H9 (cell line): Measurements from ENCODE around the gene TMC3. TPM values are rescaled to one million over a fixed set of nuclear protein-coding genes. Genes with fewer than 3 reads are reported as not detected.

Experiments
- DNase-seq: peaks from one replicate; pipeline ENCODE4 v3.0.0-alpha.2; 2017
- H2AFZ ChIP-seq: one replicate; pipeline ENCODE4 v1.6.1; 2013; ENCODE audit warnings: mild to moderate bottlenecking, low read length, control low read depth, moderate library complexity
- H2AK5ac ChIP-seq: 2 replicates; pipeline ENCODE4 v1.6.1; 2013; ENCODE audit warnings: low read length, control low read depth, mixed read lengths; ENCODE audit not compliant: insufficient read length
- H2BK120ac ChIP-seq: one replicate; pipeline ENCODE4 v1.6.1; 2013; ENCODE audit warnings: low read depth, mild to moderate bottlenecking, low read length, control low read depth, inconsistent platforms; ENCODE audit not compliant: poor library complexity, severe bottlenecking
- H2BK12ac ChIP-seq: 2 replicates; pipeline ENCODE4 v1.6.1; 2013; ENCODE audit warnings: low read length, control low read depth, mixed read lengths, low read depth; ENCODE audit not compliant: insufficient read length
- H2BK15ac ChIP-seq: 2 replicates; pipeline ENCODE4 v1.6.1; 2013; ENCODE audit warnings: low read depth, low read length, control low read depth
- H2BK20ac ChIP-seq: one replicate; pipeline ENCODE4 v1.6.1; 2013; ENCODE audit warnings: low read depth, mild to moderate bottlenecking, low read length, control low read depth, inconsistent platforms; ENCODE audit not compliant: poor library complexity, severe bottlenecking
- H2BK5ac ChIP-seq: 2 replicates; pipeline ENCODE4 v1.6.1; 2013; ENCODE audit warnings: low read length, control low read depth, mixed read lengths; ENCODE audit not compliant: insufficient read length
- H3K14ac ChIP-seq: 2 replicates; pipeline ENCODE4 v1.6.1; 2013; ENCODE audit warnings: low read length, control low read depth; ENCODE audit not compliant: insufficient read depth
- H3K18ac ChIP-seq: 2 replicates; pipeline ENCODE4 v1.6.1; 2013; ENCODE audit warnings: low read depth, mild to moderate bottlenecking, mixed read lengths, low read length, control low read depth; ENCODE audit not compliant: insufficient read length
- H3K23ac ChIP-seq: 2 replicates; pipeline ENCODE4 v1.6.1; 2013; ENCODE audit warnings: low read length, control low read depth, mixed read lengths, low read depth; ENCODE audit not compliant: insufficient read length
- H3K23me2 ChIP-seq: 2 replicates; pipeline ENCODE4 v1.6.1; 2013; ENCODE audit warnings: low read depth, mild to moderate bottlenecking, mixed read lengths, low read length, control low read depth; ENCODE audit not compliant: insufficient read length, poor library complexity, severe bottlenecking
- H3K27ac ChIP-seq: 2 replicates; pipeline ENCODE4 v1.5.1; 2013; ENCODE audit warnings: low read length, control low read depth, mixed read lengths, low read depth; ENCODE audit not compliant: insufficient read length
- H3K27me3 ChIP-seq: 2 replicates; pipeline ENCODE4 v1.6.1; 2013; ENCODE audit warnings: low read length, control low read depth, inconsistent platforms; ENCODE audit not compliant: insufficient read depth
- H3K4ac ChIP-seq: 2 replicates; pipeline ENCODE4 v1.6.1; 2013; ENCODE audit warnings: low read depth, mild to moderate bottlenecking, control low read depth, inconsistent platforms, low read length, moderate library complexity
- H3K4me1 ChIP-seq: 2 replicates; pipeline ENCODE4 v1.6.1; 2013; ENCODE audit warnings: low read length, control low read depth, inconsistent platforms; ENCODE audit not compliant: insufficient read depth
- H3K4me2 ChIP-seq: 2 replicates; pipeline ENCODE4 v1.6.1; 2013; ENCODE audit warnings: low read length, control low read depth, mixed read lengths; ENCODE audit not compliant: insufficient read length, insufficient read depth
- H3K56ac ChIP-seq: 2 replicates; pipeline ENCODE4 v1.6.1; 2013; ENCODE audit warnings: low read depth, mild to moderate bottlenecking, mixed read lengths, low read length, control low read depth; ENCODE audit not compliant: insufficient read length
- H3K79me1 ChIP-seq: 2 replicates; pipeline ENCODE4 v1.6.1; 2013; ENCODE audit warnings: low read depth, mild to moderate bottlenecking, moderate library complexity, low read length, control low read depth, inconsistent platforms; ENCODE audit not compliant: insufficient read depth, poor library complexity, severe bottlenecking
- H3K79me2 ChIP-seq: 2 replicates; pipeline ENCODE4 v1.6.1; 2013; ENCODE audit warnings: low read length, control low read depth, inconsistent platforms; ENCODE audit not compliant: insufficient read depth
- H3K9ac ChIP-seq: 2 replicates; pipeline ENCODE4 v1.6.1; 2013; ENCODE audit warnings: low read length, control low read depth, mixed read lengths; ENCODE audit not compliant: insufficient read length; ENCODE audit errors: extremely low read depth
- H3K9me3 ChIP-seq: one replicate; pipeline ENCODE4 v1.6.1; 2013; ENCODE audit warnings: low read depth, low read length, inconsistent platforms; ENCODE audit not compliant: control insufficient read depth
- H3T11ph ChIP-seq: one replicate; pipeline ENCODE4 v1.6.1; 2013; ENCODE audit warnings: mild to moderate bottlenecking, low read length, control low read depth, inconsistent platforms
- H4K20me1 ChIP-seq: one replicate; pipeline ENCODE4 v1.6.1; 2013; ENCODE audit not compliant: control insufficient read depth, insufficient read length, insufficient read depth
- H4K5ac ChIP-seq: 2 replicates; pipeline ENCODE4 v1.6.1; 2013; ENCODE audit warnings: low read depth, mild to moderate bottlenecking, mixed read lengths, low read length, control low read depth; ENCODE audit not compliant: insufficient read length
- H4K8ac ChIP-seq: replicated peaks from 2 replicates; pipeline ENCODE4 v1.6.1; 2013; ENCODE audit warnings: low read length, control low read depth, mixed read lengths, low read depth; ENCODE audit not compliant: insufficient read length
- H4K91ac ChIP-seq: 2 replicates; pipeline ENCODE4 v1.6.1; 2013; ENCODE audit warnings: low read depth, mild to moderate bottlenecking, moderate library complexity, mixed read lengths, low read length, control low read depth; ENCODE audit not compliant: insufficient read length
- H3K27ac Mint-ChIP-seq, 3 experiments: 2 replicates in 2 of 3; 3 replicates in 1 of 3; pipeline ENCODE4 v1.8.0; 2020 to 2021; ENCODE audit warnings: mixed read lengths in 3 of 3, mild to moderate bottlenecking in 1 of 3, moderate library complexity in 1 of 3
- H3K27me3 Mint-ChIP-seq: 2 replicates; pipeline ENCODE4 v1.8.0; 2021; ENCODE audit warnings: low read depth, mild to moderate bottlenecking, moderate library complexity, mixed read lengths
- H3K36me3 Mint-ChIP-seq, 3 experiments: 2 replicates in 2 of 3; 3 replicates in 1 of 3; pipeline ENCODE4 v1.8.0; 2020 to 2021; ENCODE audit warnings: low read depth in 3 of 3, mixed read lengths in 3 of 3; ENCODE audit not compliant: insufficient read depth in 1 of 3
- H3K4me1 Mint-ChIP-seq, 2 experiments: 2 replicates each; pipeline ENCODE4 v1.8.0; 2020; ENCODE audit warnings: mixed read lengths in 2 of 2
- H3K4me3 Mint-ChIP-seq, 2 experiments: 2 replicates in 1 of 2; 3 replicates in 1 of 2; pipeline ENCODE4 v1.8.0; 2020 to 2021; ENCODE audit warnings: mild to moderate bottlenecking in 2 of 2, mixed read lengths in 2 of 2, moderate library complexity in 1 of 2
- H3K9me3 Mint-ChIP-seq, 2 experiments: 2 replicates in 1 of 2; 3 replicates in 1 of 2; pipeline ENCODE4 v1.8.0; 2020; ENCODE audit warnings: mild to moderate bottlenecking in 2 of 2, mixed read lengths in 2 of 2, moderate library complexity in 1 of 2
- CTCF ChIP-seq: fragments of 200-600 bp; sonication (generic); conservative IDR thresholded peaks from 3 replicates; pipeline ENCODE4 v1.8.0; 2021; ENCODE audit warnings: antibody characterized with exemption, mild to moderate bottlenecking
- WGBS: extraction: QIAGEN DNeasy Blood & Tissue Kit; methylation state at CpG from one replicate; pipeline ENCODE4 v1.1.7; 2013; ENCODE audit warnings: missing lambda C conversion rate, low lambda C conversion rate, mixed read lengths; ENCODE audit not compliant: insufficient read length; ENCODE audit errors: extremely low coverage; 5-methylcytosine and 5-hydroxymethylcytosine counted together
- total RNA-seq: library from RNA; stranded (reverse); gene quantifications from 2 replicates; pipeline ENCODE4 v1.2.1, GENCODE V29; 2021

Gene TMC3
- total RNA-seq, 1 experiment from 2014 or later: not detected

- H3K4ac ChIP-seq: no peak overlapping the region
- no peak overlapping the region for H3K14ac ChIP-seq
- Mint-ChIP-seq H3K4me1 (peaks cover 10 to 12% of the 10 kb centered on the region in 2 experiments), H3K27ac (no peak overlapping the region), H3K9me3 (no peaks in the 10 kb centered on the region), H3K4me3 (no peak overlapping the region), H3K27me3 (peaks cover 9% of the 10 kb centered on the region), H3K36me3 (no peaks in the 10 kb centered on the region)
- H2AFZ ChIP-seq: no peak overlapping the region
- H2AK5ac ChIP-seq: no peak overlapping the region
- no peak overlapping the region for H3T11ph ChIP-seq
- H3K23ac ChIP-seq: no peak overlapping the region
- H3K27ac ChIP-seq: no peak overlapping the region
- no peak for TF ChIP-seq CTCF
- no peak overlapping the region for H2BK5ac ChIP-seq
- H3K18ac ChIP-seq: no peak overlapping the region
- no peak overlapping the region for H3K56ac ChIP-seq
- no peak overlapping the region for H2BK20ac ChIP-seq
- H3K4me1 ChIP-seq: no peaks in the 10 kb centered on the region
- no peak for DNase-seq
- H4K20me1 ChIP-seq: no peaks in the 10 kb centered on the region
- no peak overlapping the region for H3K9ac ChIP-seq
- H4K5ac ChIP-seq: no peak overlapping the region
- H3K4me2 ChIP-seq: no peak overlapping the region
- no peaks in the 10 kb centered on the region for H3K79me2 ChIP-seq
- no CpG with 5 or more reads among the region's 3 CpGs for WGBS
- H3K9me3 ChIP-seq: no peaks in the 10 kb centered on the region
- no peak overlapping the region for H2BK12ac ChIP-seq
- H3K23me2 ChIP-seq: peaks cover 3% of the 10 kb centered on the region
- H4K91ac ChIP-seq: no peak overlapping the region
- H3K27me3 ChIP-seq: no peaks in the 10 kb centered on the region
- H3K79me1 ChIP-seq: no peaks in the 10 kb centered on the region
- H2BK15ac ChIP-seq: no peak overlapping the region
- H4K8ac ChIP-seq: no peak overlapping the region
- H2BK120ac ChIP-seq: no peak overlapping the region
Observed at GRCh38 chr15:81327516-81327915, 46.5 kb downstream of the TMC3 start.
